ENCODE data around the gene COX10.
A peak's percentile ranks its signal among the peaks of the same experiment; 100 is the strongest.
"Not testable (repeated sequence)": the region's sequence is repeated elsewhere in the genome, so short reads cannot be mapped to it uniquely, and the experiment has no call there.

The COX10 gene

GRCh38 chr17:14069251-14070021, at the start of gene COX10:
COX10 (plus strand) TSS chr17:14069504; CDS start chr17:14069606, 102 bp downstream.
- H3K9me3 ChIP-seq (replicated peaks in 1 of 11) = peaks cover 9 to 30% (median 27%) of the 10 kb centered on the region in 11 experiments; a peak in 21 of 22 replicates
- peak within 1 kb of the TSS; percentile 80 to 99 (median 92) for H3K4me3 ChIP-seq
- H3K27me3 ChIP-seq = no peaks in the 10 kb centered on the region
- H3K9ac ChIP-seq = peak within 1 kb of the TSS; percentile 84 to 95 (median 91)
- H3K4me1 ChIP-seq = peaks cover 22 to 39% (median 25%) of the 10 kb centered on the region in 10 experiments
- H3K4me2 ChIP-seq = peak within 1 kb of the TSS; percentile 79 to 95 (median 90)
- H4K20me1 ChIP-seq = peaks cover 0 to 24% (median 0%) of the 10 kb centered on the region in 11 experiments; a peak in 7 of 22 replicates
- peaks cover 8 to 65% (median 36%) of the 10 kb centered on the region in 11 experiments; a peak in 20 of 22 replicates for H3K36me3 ChIP-seq
- TF ChIP-seq Cebpa-rat (IDR thresholded peaks at IDR 0.05) = no peak
- H3K27ac ChIP-seq = peak within 1 kb of the TSS; percentile 80 to 97 (median 92)

GRCh38 chr17:14021651-14022294, 47.5 kb upstream of the COX10 start:
- not testable (repeated sequence) for H3K27me3 ChIP-seq; H3K9me3 ChIP-seq (replicated peaks in 1 of 11); H3K36me3 ChIP-seq; H3K9ac ChIP-seq; H4K20me1 ChIP-seq; H3K4me3 ChIP-seq; H3K27ac ChIP-seq; H3K4me2 ChIP-seq
- peaks cover 0 to 12% (median 3%) of the 10 kb centered on the region in 10 experiments; a peak in 8 of 20 replicates for H3K4me1 ChIP-seq

GRCh38 chr17:14029755-14030154, 39.5 kb upstream of the COX10 start:
- not testable (repeated sequence) for H3K27me3 ChIP-seq, H3K9ac ChIP-seq, H4K20me1 ChIP-seq, H3K4me2 ChIP-seq, H3K27ac ChIP-seq, H3K4me3 ChIP-seq, H3K4me1 ChIP-seq
- Histone ChIP-seq H3K36me3 (peaks cover 21 to 45% (median 40%) of the 10 kb centered on the region in 11 experiments), H3K9me3 (replicated peaks in 1 of 11) (peaks cover 0 to 14% (median 7%) of the 10 kb centered on the region in 11 experiments; a peak in 11 of 22 replicates)

GRCh38 chr17:14032234-14032633, 37.1 kb upstream of the COX10 start:
- H3K4me1 ChIP-seq = no peaks in the 10 kb centered on the region
- H3K4me3 ChIP-seq = no peak overlapping the region
- no peaks in the 10 kb centered on the region for H3K27me3 ChIP-seq
- H3K36me3 ChIP-seq = peaks cover 21 to 56% (median 41%) of the 10 kb centered on the region in 11 experiments
- H3K9ac ChIP-seq = no peak overlapping the region
- no peak overlapping the region for H3K27ac ChIP-seq
- no peak for TF ChIP-seq Cebpa-rat (IDR thresholded peaks at IDR 0.05)
- no peak overlapping the region for H3K4me2 ChIP-seq
- peaks cover 0 to 14% (median 9%) of the 10 kb centered on the region in 11 experiments; a peak in 12 of 22 replicates for H3K9me3 ChIP-seq (replicated peaks in 1 of 11)
- no peaks in the 10 kb centered on the region for H4K20me1 ChIP-seq

- TF ChIP-seq Cebpa-rat (IDR thresholded peaks at IDR 0.05) = no peak
- H3K36me3 ChIP-seq = peaks cover 21 to 59% (median 41%) of the 10 kb centered on the region in 11 experiments
- H3K4me3 ChIP-seq = no peak overlapping the region
- H4K20me1 ChIP-seq = no peaks in the 10 kb centered on the region
- H3K4me2 ChIP-seq = no peak overlapping the region
- no peak overlapping the region for H3K9ac ChIP-seq
- H3K27me3 ChIP-seq = no peaks in the 10 kb centered on the region
- H3K4me1 ChIP-seq = no peaks in the 10 kb centered on the region
- H3K9me3 ChIP-seq (replicated peaks in 1 of 11) = peaks cover 0 to 14% (median 9%) of the 10 kb centered on the region in 11 experiments; a peak in 12 of 22 replicates
- H3K27ac ChIP-seq = no peak overlapping the region
These were observed 36.1 kb upstream of the COX10 start for GRCh38 chr17:14033166-14033565.

- Histone ChIP-seq H4K20me1 (no peaks in the 10 kb centered on the region), H3K9me3 (replicated peaks in 1 of 11) (peaks cover 0 to 5% (median 0%) of the 10 kb centered on the region in 11 experiments; a peak in 1 of 22 replicates), H3K27me3 (no peaks in the 10 kb centered on the region), H3K27ac (no peak overlapping the region), H3K4me3 (no peak overlapping the region), H3K4me2 (no peak overlapping the region), H3K36me3 (peaks cover 18 to 54% (median 31%) of the 10 kb centered on the region in 11 experiments), H3K4me1 (no peaks in the 10 kb centered on the region), H3K9ac (no peak overlapping the region)
- TF ChIP-seq Cebpa-rat (IDR thresholded peaks at IDR 0.05) = no peak
These were observed 31.9 kb upstream of the COX10 start for GRCh38 chr17:14037453-14037852.

GRCh38 chr17:14038206-14038605, 31.1 kb upstream of the COX10 start:
- Histone ChIP-seq H3K9ac (no peak overlapping the region), H3K9me3 (replicated peaks in 1 of 11) (peaks cover 0 to 5% (median 0%) of the 10 kb centered on the region in 11 experiments; a peak in 1 of 22 replicates), H4K20me1 (no peaks in the 10 kb centered on the region), H3K27ac (no peak overlapping the region), H3K4me1 (no peaks in the 10 kb centered on the region), H3K36me3 (peaks cover 13 to 46% (median 24%) of the 10 kb centered on the region in 11 experiments), H3K4me3 (no peak overlapping the region), H3K4me2 (no peak overlapping the region), H3K27me3 (no peaks in the 10 kb centered on the region)
- no peak for TF ChIP-seq Cebpa-rat (IDR thresholded peaks at IDR 0.05)

GRCh38 chr17:14042411-14042810, 26.9 kb upstream of the COX10 start:
- no peaks in the 10 kb centered on the region for H3K27me3 ChIP-seq
- H3K9ac ChIP-seq = no peak overlapping the region
- TF ChIP-seq Cebpa-rat (IDR thresholded peaks at IDR 0.05) = no peak

GRCh38 chr17:14044702-14045101, 24.6 kb upstream of the COX10 start:
- H3K4me2 ChIP-seq = no peak overlapping the region
- no peaks in the 10 kb centered on the region for H3K4me1 ChIP-seq
- H3K9me3 ChIP-seq (replicated peaks in 1 of 11) = no peaks in the 10 kb centered on the region
- peaks cover 0 to 7% (median 0%) of the 10 kb centered on the region in 11 experiments; a peak in 3 of 22 replicates for H4K20me1 ChIP-seq
- no peak overlapping the region for H3K9ac ChIP-seq
- H3K27ac ChIP-seq = no peak overlapping the region
- no peak for TF ChIP-seq Cebpa-rat (IDR thresholded peaks at IDR 0.05)
- H3K4me3 ChIP-seq = no peak overlapping the region
- no peaks in the 10 kb centered on the region for H3K27me3 ChIP-seq
- peaks cover under 1 to 26% (median 7%) of the 10 kb centered on the region in 11 experiments; a peak in 13 of 22 replicates for H3K36me3 ChIP-seq

More at GRCh38 chr17:14042411-14042810, 26.9 kb upstream of the COX10 start:
- Histone ChIP-seq H3K4me2 (no peak overlapping the region), H3K36me3 (peaks cover 0 to 21% (median 4%) of the 10 kb centered on the region in 11 experiments; a peak in 8 of 22 replicates), H4K20me1 (no peaks in the 10 kb centered on the region; a peak in 1 of 22 replicates), H3K4me3 (no peak overlapping the region), H3K9me3 (replicated peaks in 1 of 11) (no peaks in the 10 kb centered on the region), H3K4me1 (no peaks in the 10 kb centered on the region), H3K27ac (no peak overlapping the region)
